ENCODE measurements around the gene ASGR2.

GRCh38 chr17:7080456-7081041 is 34.1 kb downstream of the ASGR2 start:
- TF ChIP-seq EZH2 (IDR thresholded peaks at IDR 0.05; ENCODE audit: low read length, missing control alignments) (no peak), CTCF (conservative IDR thresholded peaks at IDR 0.05 in 1 of 2, IDR thresholded peaks at IDR 0.05 in 1 of 2; ENCODE audit: low read depth in 1 of 2, low read length in 2 of 2) (no peak)

All from fibroblast of lung (primary cell).